ENCODE measurements around the gene ANO7. TPM values are rescaled to one million over a fixed set of nuclear protein-coding genes. Genes with fewer than 3 reads are reported as not detected.

The ANO7 gene
- total and polyA plus RNA-seq, 2 of the 13 experiments (the other 11 are each of a cell fraction or from before 2014, with no cell fraction given) = 4.1 to 4.9 TPM

- no peak; the same call in 1 of the 2 replicates for TF ChIP-seq MAZ (IDR thresholded peaks at IDR 0.05; ENCODE audit: borderline replicate concordance, low read depth, low read length)
- TF ChIP-seq MAZ (CRISPR knock-in tag; IDR thresholded peaks at IDR 0.05; ENCODE audit: low read depth) = no peak
- TF ChIP-seq ZNF33B (CRISPR knock-in tag; IDR thresholded peaks at IDR 0.05) = peak; percentile 78; the same call in 1 of the 2 replicates
- TF ChIP-seq PTBP1 (IDR thresholded peaks at IDR 0.05; ENCODE audit: low read depth, low read length, poor library complexity, severe bottlenecking) = no peak
- 0 out of 2 replicates have a peak, but pooled peaks have one; percentile 79 for TF ChIP-seq ZNF441 (CRISPR knock-in tag; IDR thresholded peaks at IDR 0.05; ENCODE audit: borderline replicate concordance)
- TF ChIP-seq SMARCC2 (IDR thresholded peaks at IDR 0.05) = no peak
- TF ChIP-seq PAF1 (CRISPR knock-in tag; IDR thresholded peaks at IDR 0.05) = no peak
- TF ChIP-seq KDM1A (CRISPR knock-in tag; IDR thresholded peaks at IDR 0.05) = no peak
- peak; percentile 50 for TF ChIP-seq ZNF710 (CRISPR knock-in tag; IDR thresholded peaks at IDR 0.05; ENCODE audit: borderline replicate concordance)
- TF ChIP-seq MED1 (CRISPR knock-in tag; IDR thresholded peaks at IDR 0.05) = peak; percentile 37; the same call in 1 of the 2 replicates
- TF ChIP-seq RBAK (CRISPR knock-in tag; IDR thresholded peaks at IDR 0.05) = no peak
- TF ChIP-seq ZNF674 (CRISPR knock-in tag; IDR thresholded peaks at IDR 0.05; ENCODE audit: low read depth) = no peak
- no peak for TF ChIP-seq ZUFSP (CRISPR knock-in tag; IDR thresholded peaks at IDR 0.05; ENCODE audit: borderline replicate concordance)
- no peak for TF ChIP-seq PAXIP1 (CRISPR knock-in tag; conservative IDR thresholded peaks at IDR 0.05)
- peak; percentile 79; the same call in 1 of the 2 replicates for TF ChIP-seq ZFP41 (CRISPR knock-in tag; IDR thresholded peaks at IDR 0.05; ENCODE audit: borderline replicate concordance)
- peak; percentile 88; the same call in 1 of the 2 replicates for TF ChIP-seq EEA1 (CRISPR knock-in tag; IDR thresholded peaks at IDR 0.05; ENCODE audit: borderline replicate concordance)
- TF ChIP-seq ZNF432 (CRISPR knock-in tag; IDR thresholded peaks at IDR 0.05; ENCODE audit: borderline replicate concordance) = no peak
- no peak for TF ChIP-seq HNF1B (CRISPR knock-in tag; IDR thresholded peaks at IDR 0.05)
- TF ChIP-seq ZNF772 (CRISPR knock-in tag; IDR thresholded peaks at IDR 0.05) = peak; percentile 21; the same call in 1 of the 2 replicates
Observed at GRCh38 chr2:241218131-241219029, 29.9 kb downstream of the ANO7 start (continued).
